GM12873 (cell line): ENCODE data around the gene GPX7.

Experiments
- TF ChIP-seq, protein P1 (sequence below): IDR thresholded peaks from 2 replicates; pipeline ENCODE4 v1.5.1; 2012; ENCODE audit warnings: low read depth, mild to moderate bottlenecking, moderate library complexity, low read length, control low read depth; ENCODE audit not compliant: insufficient read depth; ENCODE audit errors: missing control alignments

GPX7 gene

DNA sequence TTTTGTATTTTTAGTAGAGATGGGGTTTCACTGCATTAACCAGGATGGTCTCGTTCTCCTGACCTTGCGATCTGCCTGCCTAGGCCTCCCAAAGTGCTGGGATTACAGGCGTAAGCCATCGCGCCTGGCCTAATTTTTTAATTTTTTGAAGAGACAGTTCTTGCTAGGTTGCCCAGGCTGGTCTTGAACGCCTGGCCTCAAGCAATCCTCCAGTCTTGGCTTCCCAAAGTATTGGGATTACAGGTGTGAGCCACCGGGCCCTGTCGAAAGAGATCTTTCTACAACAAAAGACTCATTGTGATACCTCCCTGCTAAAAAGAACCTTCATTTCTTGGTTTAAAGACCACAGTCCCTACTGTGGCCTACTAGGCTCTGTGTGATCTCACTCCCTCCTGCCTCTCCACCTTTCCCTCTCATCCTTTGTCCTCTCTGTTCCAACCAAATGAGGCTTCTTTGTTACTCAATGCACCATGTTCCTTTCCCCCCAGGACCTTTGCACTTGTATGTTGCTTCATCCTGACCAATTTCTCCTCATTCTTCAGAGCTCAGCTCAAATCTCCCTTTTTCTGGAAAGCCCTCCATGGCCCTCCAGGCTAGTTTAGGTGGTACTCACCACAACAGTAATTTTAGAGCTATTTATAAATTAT, 1.5 kb upstream of the GPX7 start:
- TF ChIP-seq, protein P1, sequence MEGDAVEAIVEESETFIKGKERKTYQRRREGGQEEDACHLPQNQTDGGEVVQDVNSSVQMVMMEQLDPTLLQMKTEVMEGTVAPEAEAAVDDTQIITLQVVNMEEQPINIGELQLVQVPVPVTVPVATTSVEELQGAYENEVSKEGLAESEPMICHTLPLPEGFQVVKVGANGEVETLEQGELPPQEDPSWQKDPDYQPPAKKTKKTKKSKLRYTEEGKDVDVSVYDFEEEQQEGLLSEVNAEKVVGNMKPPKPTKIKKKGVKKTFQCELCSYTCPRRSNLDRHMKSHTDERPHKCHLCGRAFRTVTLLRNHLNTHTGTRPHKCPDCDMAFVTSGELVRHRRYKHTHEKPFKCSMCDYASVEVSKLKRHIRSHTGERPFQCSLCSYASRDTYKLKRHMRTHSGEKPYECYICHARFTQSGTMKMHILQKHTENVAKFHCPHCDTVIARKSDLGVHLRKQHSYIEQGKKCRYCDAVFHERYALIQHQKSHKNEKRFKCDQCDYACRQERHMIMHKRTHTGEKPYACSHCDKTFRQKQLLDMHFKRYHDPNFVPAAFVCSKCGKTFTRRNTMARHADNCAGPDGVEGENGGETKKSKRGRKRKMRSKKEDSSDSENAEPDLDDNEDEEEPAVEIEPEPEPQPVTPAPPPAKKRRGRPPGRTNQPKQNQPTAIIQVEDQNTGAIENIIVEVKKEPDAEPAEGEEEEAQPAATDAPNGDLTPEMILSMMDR: no peak

DNA sequence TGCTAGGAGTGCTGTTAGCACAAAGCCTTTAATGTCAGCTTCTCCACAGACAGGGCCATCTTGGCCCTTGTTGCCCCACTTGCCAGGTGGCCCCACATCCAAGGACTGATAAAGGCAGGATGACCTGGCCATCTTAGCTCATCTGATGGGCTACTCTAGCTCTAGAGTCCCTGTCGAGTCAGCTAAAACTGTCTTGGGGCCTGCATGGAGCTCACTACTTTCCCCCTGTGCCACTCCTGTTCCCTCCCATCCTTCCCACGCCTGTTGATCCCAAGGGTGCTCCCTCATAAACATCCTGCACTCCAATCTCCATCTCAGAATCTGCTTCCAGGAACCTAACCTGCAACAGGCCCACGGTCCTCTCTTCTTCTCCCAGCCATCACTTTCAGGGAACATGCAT, 652 bp upstream of the GPX7 start:
- TF ChIP-seq, protein P1: no peak

DNA sequence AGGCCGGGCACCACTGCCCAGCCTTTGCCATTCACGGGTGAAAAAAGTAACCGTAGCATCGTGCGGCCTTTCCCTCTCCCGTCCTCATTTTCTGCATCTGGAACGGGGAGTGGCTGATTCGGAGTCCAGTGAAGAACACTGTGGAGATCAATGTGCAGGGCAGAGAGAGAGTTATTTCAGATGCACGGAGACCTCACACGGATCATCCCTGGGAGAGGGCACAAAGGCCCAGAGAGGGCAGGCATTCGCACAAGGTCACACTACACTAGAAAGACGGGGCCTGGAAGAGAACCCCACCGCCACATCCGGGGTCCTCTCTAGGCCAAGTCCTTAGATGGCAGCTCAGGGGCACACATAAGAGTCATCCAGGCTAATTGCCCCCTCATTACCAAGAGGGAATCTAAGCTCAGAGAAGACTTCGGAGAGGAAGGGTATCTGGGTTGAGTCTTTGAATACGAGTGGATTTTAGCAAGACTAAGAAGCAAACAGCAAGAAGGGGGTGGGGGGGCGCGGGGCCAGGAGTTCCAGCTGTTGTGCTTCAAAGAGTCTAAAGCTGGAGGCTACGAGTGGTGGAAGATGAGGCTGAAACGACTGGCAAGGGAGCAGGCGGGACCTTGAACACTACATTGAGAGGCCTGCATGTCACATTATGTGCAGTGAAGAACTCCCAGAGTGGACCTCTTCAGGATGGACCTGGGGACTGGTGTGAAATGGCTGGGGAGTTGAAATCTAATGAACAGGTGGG, 857 bp downstream of the GPX7 start:
- TF ChIP-seq, protein P1: no peak

DNA sequence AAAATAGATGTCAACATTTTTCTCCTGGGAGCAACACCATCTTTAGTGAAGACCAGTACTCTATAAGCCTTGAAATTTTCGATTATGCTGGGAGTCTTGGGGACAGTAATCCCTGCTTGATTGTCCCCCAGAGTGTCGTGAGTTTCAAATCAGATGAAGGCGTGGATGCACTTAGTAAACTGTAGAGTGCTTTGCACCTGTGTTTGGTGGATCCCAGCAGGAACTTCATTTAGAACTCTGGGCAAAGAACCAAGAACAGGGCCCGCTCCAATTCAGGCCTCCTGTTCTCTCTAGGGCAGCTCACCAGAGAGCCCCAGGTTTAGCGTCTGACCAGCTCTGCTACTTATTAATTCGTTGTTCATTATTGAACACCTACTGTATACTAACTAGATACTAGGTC, 1.5 kb downstream of the GPX7 start:
- TF ChIP-seq, protein P1: no peak

DNA sequence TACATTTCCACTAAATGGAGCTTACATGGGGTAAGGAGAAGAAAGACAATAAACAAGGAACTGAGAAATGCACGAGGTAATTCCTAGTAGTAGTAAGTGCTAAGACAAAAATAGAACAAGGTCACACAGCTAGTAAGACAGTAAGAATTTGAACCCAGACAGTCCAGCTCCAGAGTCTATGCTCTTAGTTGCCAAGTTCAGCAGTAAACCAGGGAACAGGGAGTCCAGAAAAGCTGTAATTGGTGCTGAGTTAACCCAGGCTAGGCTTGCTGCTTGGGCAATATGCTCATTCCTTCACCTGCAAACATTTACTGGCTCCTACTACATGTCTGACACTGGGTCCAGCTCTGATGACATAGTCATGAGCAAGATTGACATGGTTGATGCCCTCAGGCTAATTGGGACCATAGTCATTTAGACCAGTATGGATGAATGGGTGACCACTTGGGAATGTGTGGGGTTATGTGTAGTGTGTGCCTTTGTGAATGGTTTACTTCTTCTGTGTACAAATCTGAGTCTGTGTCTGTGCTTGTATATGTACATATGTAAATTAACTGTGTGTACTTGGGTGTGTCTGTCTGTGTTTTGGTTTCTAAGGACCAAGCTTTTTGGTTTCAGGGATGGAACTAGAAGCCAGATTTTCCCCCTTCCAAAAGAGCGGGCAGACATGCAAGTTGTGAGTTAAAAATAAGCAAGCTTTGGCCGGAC, 2.0 kb downstream of the GPX7 start:
- TF ChIP-seq, protein P1: no peak

DNA sequence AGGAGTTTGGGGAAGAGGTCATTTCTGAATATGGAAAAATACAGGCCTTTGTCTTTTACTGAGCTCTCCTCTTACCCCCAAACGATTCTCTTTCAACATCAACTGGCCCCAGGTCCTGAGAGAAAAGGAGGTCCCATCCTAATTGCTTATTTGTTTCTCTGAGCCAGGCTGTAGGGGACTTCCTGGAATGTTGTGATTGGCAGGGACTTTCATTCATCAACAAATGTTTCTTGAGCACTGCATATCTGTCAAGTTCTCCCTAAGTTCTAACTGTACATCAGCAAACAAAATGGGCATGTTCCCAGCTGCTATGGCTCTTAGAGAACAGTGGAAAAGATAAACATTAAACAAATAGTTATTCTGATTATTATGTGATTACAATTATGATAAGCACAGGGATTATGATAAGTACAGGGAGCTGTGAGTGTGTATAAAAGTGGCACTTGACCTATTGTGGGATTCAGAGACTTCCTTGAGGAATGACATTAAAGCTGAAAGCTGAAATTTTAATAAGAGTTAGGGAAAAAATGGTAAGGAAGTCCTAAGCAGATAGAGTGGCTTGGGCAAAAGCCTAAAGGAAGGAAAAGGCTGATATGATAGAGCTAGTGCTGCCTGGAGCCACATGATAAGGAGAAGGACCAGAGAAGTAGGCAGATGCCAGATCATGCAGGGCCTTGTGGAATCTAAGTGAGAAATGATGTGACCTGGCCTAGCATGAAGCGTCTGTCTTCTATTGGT, 11.6 kb downstream of the GPX7 start:
- TF ChIP-seq, protein P1: no peak
